H9 (cell line): ENCODE results near the gene FAM204A. TPM values are rescaled to one million over a fixed set of nuclear protein-coding genes. Genes with fewer than 3 reads are reported as not detected.

Experiments
- DNase-seq: peaks from one replicate; pipeline ENCODE4 v3.0.0-alpha.2; 2017
- H2AFZ ChIP-seq: one replicate; pipeline ENCODE4 v1.6.1; 2013; ENCODE audit warnings: mild to moderate bottlenecking, low read length, control low read depth, moderate library complexity
- H2AK5ac ChIP-seq: 2 replicates; pipeline ENCODE4 v1.6.1; 2013; ENCODE audit warnings: low read length, control low read depth, mixed read lengths; ENCODE audit not compliant: insufficient read length
- H2BK120ac ChIP-seq: one replicate; pipeline ENCODE4 v1.6.1; 2013; ENCODE audit warnings: low read depth, mild to moderate bottlenecking, low read length, control low read depth, inconsistent platforms; ENCODE audit not compliant: poor library complexity, severe bottlenecking
- H2BK12ac ChIP-seq: 2 replicates; pipeline ENCODE4 v1.6.1; 2013; ENCODE audit warnings: low read length, control low read depth, mixed read lengths, low read depth; ENCODE audit not compliant: insufficient read length
- H2BK15ac ChIP-seq: 2 replicates; pipeline ENCODE4 v1.6.1; 2013; ENCODE audit warnings: low read depth, low read length, control low read depth
- H2BK20ac ChIP-seq: one replicate; pipeline ENCODE4 v1.6.1; 2013; ENCODE audit warnings: low read depth, mild to moderate bottlenecking, low read length, control low read depth, inconsistent platforms; ENCODE audit not compliant: poor library complexity, severe bottlenecking
- H2BK5ac ChIP-seq: 2 replicates; pipeline ENCODE4 v1.6.1; 2013; ENCODE audit warnings: low read length, control low read depth, mixed read lengths; ENCODE audit not compliant: insufficient read length
- H3K14ac ChIP-seq: 2 replicates; pipeline ENCODE4 v1.6.1; 2013; ENCODE audit warnings: low read length, control low read depth; ENCODE audit not compliant: insufficient read depth
- H3K18ac ChIP-seq: 2 replicates; pipeline ENCODE4 v1.6.1; 2013; ENCODE audit warnings: low read depth, mild to moderate bottlenecking, mixed read lengths, low read length, control low read depth; ENCODE audit not compliant: insufficient read length
- H3K23ac ChIP-seq: 2 replicates; pipeline ENCODE4 v1.6.1; 2013; ENCODE audit warnings: low read length, control low read depth, mixed read lengths, low read depth; ENCODE audit not compliant: insufficient read length
- H3K23me2 ChIP-seq: 2 replicates; pipeline ENCODE4 v1.6.1; 2013; ENCODE audit warnings: low read depth, mild to moderate bottlenecking, mixed read lengths, low read length, control low read depth; ENCODE audit not compliant: insufficient read length, poor library complexity, severe bottlenecking
- H3K27ac ChIP-seq: 2 replicates; pipeline ENCODE4 v1.5.1; 2013; ENCODE audit warnings: low read length, control low read depth, mixed read lengths, low read depth; ENCODE audit not compliant: insufficient read length
- H3K27me3 ChIP-seq: 2 replicates; pipeline ENCODE4 v1.6.1; 2013; ENCODE audit warnings: low read length, control low read depth, inconsistent platforms; ENCODE audit not compliant: insufficient read depth
- H3K4ac ChIP-seq: 2 replicates; pipeline ENCODE4 v1.6.1; 2013; ENCODE audit warnings: low read depth, mild to moderate bottlenecking, control low read depth, inconsistent platforms, low read length, moderate library complexity
- H3K4me1 ChIP-seq: 2 replicates; pipeline ENCODE4 v1.6.1; 2013; ENCODE audit warnings: low read length, control low read depth, inconsistent platforms; ENCODE audit not compliant: insufficient read depth
- H3K4me2 ChIP-seq: 2 replicates; pipeline ENCODE4 v1.6.1; 2013; ENCODE audit warnings: low read length, control low read depth, mixed read lengths; ENCODE audit not compliant: insufficient read length, insufficient read depth
- H3K56ac ChIP-seq: 2 replicates; pipeline ENCODE4 v1.6.1; 2013; ENCODE audit warnings: low read depth, mild to moderate bottlenecking, mixed read lengths, low read length, control low read depth; ENCODE audit not compliant: insufficient read length
- H3K79me1 ChIP-seq: 2 replicates; pipeline ENCODE4 v1.6.1; 2013; ENCODE audit warnings: low read depth, mild to moderate bottlenecking, moderate library complexity, low read length, control low read depth, inconsistent platforms; ENCODE audit not compliant: insufficient read depth, poor library complexity, severe bottlenecking
- H3K79me2 ChIP-seq: 2 replicates; pipeline ENCODE4 v1.6.1; 2013; ENCODE audit warnings: low read length, control low read depth, inconsistent platforms; ENCODE audit not compliant: insufficient read depth
- H3K9ac ChIP-seq: 2 replicates; pipeline ENCODE4 v1.6.1; 2013; ENCODE audit warnings: low read length, control low read depth, mixed read lengths; ENCODE audit not compliant: insufficient read length; ENCODE audit errors: extremely low read depth
- H3K9me3 ChIP-seq: one replicate; pipeline ENCODE4 v1.6.1; 2013; ENCODE audit warnings: low read depth, low read length, inconsistent platforms; ENCODE audit not compliant: control insufficient read depth
- H3T11ph ChIP-seq: one replicate; pipeline ENCODE4 v1.6.1; 2013; ENCODE audit warnings: mild to moderate bottlenecking, low read length, control low read depth, inconsistent platforms
- H4K20me1 ChIP-seq: one replicate; pipeline ENCODE4 v1.6.1; 2013; ENCODE audit not compliant: control insufficient read depth, insufficient read length, insufficient read depth
- H4K5ac ChIP-seq: 2 replicates; pipeline ENCODE4 v1.6.1; 2013; ENCODE audit warnings: low read depth, mild to moderate bottlenecking, mixed read lengths, low read length, control low read depth; ENCODE audit not compliant: insufficient read length
- H4K8ac ChIP-seq: replicated peaks from 2 replicates; pipeline ENCODE4 v1.6.1; 2013; ENCODE audit warnings: low read length, control low read depth, mixed read lengths, low read depth; ENCODE audit not compliant: insufficient read length
- H4K91ac ChIP-seq: 2 replicates; pipeline ENCODE4 v1.6.1; 2013; ENCODE audit warnings: low read depth, mild to moderate bottlenecking, moderate library complexity, mixed read lengths, low read length, control low read depth; ENCODE audit not compliant: insufficient read length
- H3K27ac Mint-ChIP-seq, 3 experiments: 2 replicates in 2 of 3; 3 replicates in 1 of 3; pipeline ENCODE4 v1.8.0; 2020 to 2021; ENCODE audit warnings: mixed read lengths in 3 of 3, mild to moderate bottlenecking in 1 of 3, moderate library complexity in 1 of 3
- H3K27me3 Mint-ChIP-seq: 2 replicates; pipeline ENCODE4 v1.8.0; 2021; ENCODE audit warnings: low read depth, mild to moderate bottlenecking, moderate library complexity, mixed read lengths
- H3K36me3 Mint-ChIP-seq, 3 experiments: 2 replicates in 2 of 3; 3 replicates in 1 of 3; pipeline ENCODE4 v1.8.0; 2020 to 2021; ENCODE audit warnings: low read depth in 3 of 3, mixed read lengths in 3 of 3; ENCODE audit not compliant: insufficient read depth in 1 of 3
- H3K4me1 Mint-ChIP-seq, 2 experiments: 2 replicates each; pipeline ENCODE4 v1.8.0; 2020; ENCODE audit warnings: mixed read lengths in 2 of 2
- H3K4me3 Mint-ChIP-seq, 2 experiments: 2 replicates in 1 of 2; 3 replicates in 1 of 2; pipeline ENCODE4 v1.8.0; 2020 to 2021; ENCODE audit warnings: mild to moderate bottlenecking in 2 of 2, mixed read lengths in 2 of 2, moderate library complexity in 1 of 2
- H3K9me3 Mint-ChIP-seq, 2 experiments: 2 replicates in 1 of 2; 3 replicates in 1 of 2; pipeline ENCODE4 v1.8.0; 2020; ENCODE audit warnings: mild to moderate bottlenecking in 2 of 2, mixed read lengths in 2 of 2, moderate library complexity in 1 of 2
- total RNA-seq: library from RNA; stranded (reverse); gene quantifications from 2 replicates; pipeline ENCODE4 v1.2.1, GENCODE V29; 2021
- TF ChIP-seq, protein P1 (sequence below): fragments of 200-600 bp; sonication (generic); conservative IDR thresholded peaks from 3 replicates; pipeline ENCODE4 v1.8.0; 2021; ENCODE audit warnings: antibody characterized with exemption, mild to moderate bottlenecking

The FAM204A gene
- total RNA-seq, 1 experiment from 2014 or later, result 42.5 TPM

GRCh38 chr10:118278649-118279048 lies 63.5 kb downstream of the FAM204A start:
- H2BK5ac ChIP-seq, result no peak overlapping the region
- H3K14ac ChIP-seq, result no peak overlapping the region
- no peaks in the 10 kb centered on the region for H3K27me3 ChIP-seq
- no peak overlapping the region for H3K27ac Mint-ChIP-seq
- H4K8ac ChIP-seq, result no peak overlapping the region
- no peak overlapping the region for H2BK120ac ChIP-seq
- H3K23ac ChIP-seq, result no peak overlapping the region
- H3K4me2 ChIP-seq, result no peak overlapping the region
- DNase-seq, result no peak
- no peak overlapping the region for H3K9ac ChIP-seq
- no peaks in the 10 kb centered on the region for H3K9me3 ChIP-seq
- H3K18ac ChIP-seq, result no peak overlapping the region
- TF ChIP-seq, protein P1, sequence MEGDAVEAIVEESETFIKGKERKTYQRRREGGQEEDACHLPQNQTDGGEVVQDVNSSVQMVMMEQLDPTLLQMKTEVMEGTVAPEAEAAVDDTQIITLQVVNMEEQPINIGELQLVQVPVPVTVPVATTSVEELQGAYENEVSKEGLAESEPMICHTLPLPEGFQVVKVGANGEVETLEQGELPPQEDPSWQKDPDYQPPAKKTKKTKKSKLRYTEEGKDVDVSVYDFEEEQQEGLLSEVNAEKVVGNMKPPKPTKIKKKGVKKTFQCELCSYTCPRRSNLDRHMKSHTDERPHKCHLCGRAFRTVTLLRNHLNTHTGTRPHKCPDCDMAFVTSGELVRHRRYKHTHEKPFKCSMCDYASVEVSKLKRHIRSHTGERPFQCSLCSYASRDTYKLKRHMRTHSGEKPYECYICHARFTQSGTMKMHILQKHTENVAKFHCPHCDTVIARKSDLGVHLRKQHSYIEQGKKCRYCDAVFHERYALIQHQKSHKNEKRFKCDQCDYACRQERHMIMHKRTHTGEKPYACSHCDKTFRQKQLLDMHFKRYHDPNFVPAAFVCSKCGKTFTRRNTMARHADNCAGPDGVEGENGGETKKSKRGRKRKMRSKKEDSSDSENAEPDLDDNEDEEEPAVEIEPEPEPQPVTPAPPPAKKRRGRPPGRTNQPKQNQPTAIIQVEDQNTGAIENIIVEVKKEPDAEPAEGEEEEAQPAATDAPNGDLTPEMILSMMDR, result no peak
- no peak overlapping the region for H2BK15ac ChIP-seq
- H3K27ac ChIP-seq, result no peak overlapping the region
- no peaks in the 10 kb centered on the region for H3K79me1 ChIP-seq
- H2AFZ ChIP-seq, result no peak overlapping the region
- H2BK12ac ChIP-seq, result no peak overlapping the region
- H4K20me1 ChIP-seq, result no peaks in the 10 kb centered on the region
- peaks cover 5 to 9% of the 10 kb centered on the region in 2 experiments for H3K9me3 Mint-ChIP-seq
- H3K36me3 Mint-ChIP-seq, result peaks cover 2 to 5% (median 4%) of the 10 kb centered on the region in 3 experiments; a peak in 4 of 7 replicates
- H3K56ac ChIP-seq, result no peak overlapping the region
- no peaks in the 10 kb centered on the region for H3K79me2 ChIP-seq
- no peak overlapping the region for H2BK20ac ChIP-seq
- no peak overlapping the region for H3K4ac ChIP-seq
- no peak overlapping the region for H3K4me3 Mint-ChIP-seq
- no peaks in the 10 kb centered on the region for H3K4me1 Mint-ChIP-seq
- no peak overlapping the region for H2AK5ac ChIP-seq
- H4K5ac ChIP-seq, result no peak overlapping the region
- H3K27me3 Mint-ChIP-seq, result peaks cover 7% of the 10 kb centered on the region
- H3K23me2 ChIP-seq, result no peaks in the 10 kb centered on the region
- no peaks in the 10 kb centered on the region for H3K4me1 ChIP-seq
- no peak overlapping the region for H3T11ph ChIP-seq
- no peak overlapping the region for H4K91ac ChIP-seq
